ENCODE results near the gene KIAA1958.

DNA sequence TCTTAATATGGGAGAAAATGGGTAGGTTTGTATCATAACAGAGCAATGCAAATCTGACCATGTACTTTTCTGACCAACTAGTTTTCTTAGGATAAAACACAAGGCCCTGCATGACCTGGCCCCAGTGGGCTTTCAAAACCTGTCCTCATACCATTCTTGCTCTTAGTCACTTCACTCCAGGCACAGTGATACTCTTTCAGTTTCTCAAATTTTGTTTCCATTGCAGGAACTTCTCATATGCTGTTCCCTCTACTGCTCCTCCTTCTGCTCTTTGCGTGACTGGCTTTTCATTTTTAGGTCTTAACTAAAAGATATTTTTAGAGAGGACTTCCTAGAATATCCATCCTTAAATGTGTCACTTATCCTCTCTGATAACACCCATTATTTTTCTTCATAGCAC, 118.9 kb downstream of the KIAA1958 start:
- TF ChIP-seq POLR2A (IDR thresholded peaks at IDR 0.05; ENCODE audit: low read depth, low read length) (no peak), RCOR1 (IDR thresholded peaks at IDR 0.05; ENCODE audit: insufficient replicate concordance, low read length) (no peak)
- TF ChIP-seq, protein P1, sequence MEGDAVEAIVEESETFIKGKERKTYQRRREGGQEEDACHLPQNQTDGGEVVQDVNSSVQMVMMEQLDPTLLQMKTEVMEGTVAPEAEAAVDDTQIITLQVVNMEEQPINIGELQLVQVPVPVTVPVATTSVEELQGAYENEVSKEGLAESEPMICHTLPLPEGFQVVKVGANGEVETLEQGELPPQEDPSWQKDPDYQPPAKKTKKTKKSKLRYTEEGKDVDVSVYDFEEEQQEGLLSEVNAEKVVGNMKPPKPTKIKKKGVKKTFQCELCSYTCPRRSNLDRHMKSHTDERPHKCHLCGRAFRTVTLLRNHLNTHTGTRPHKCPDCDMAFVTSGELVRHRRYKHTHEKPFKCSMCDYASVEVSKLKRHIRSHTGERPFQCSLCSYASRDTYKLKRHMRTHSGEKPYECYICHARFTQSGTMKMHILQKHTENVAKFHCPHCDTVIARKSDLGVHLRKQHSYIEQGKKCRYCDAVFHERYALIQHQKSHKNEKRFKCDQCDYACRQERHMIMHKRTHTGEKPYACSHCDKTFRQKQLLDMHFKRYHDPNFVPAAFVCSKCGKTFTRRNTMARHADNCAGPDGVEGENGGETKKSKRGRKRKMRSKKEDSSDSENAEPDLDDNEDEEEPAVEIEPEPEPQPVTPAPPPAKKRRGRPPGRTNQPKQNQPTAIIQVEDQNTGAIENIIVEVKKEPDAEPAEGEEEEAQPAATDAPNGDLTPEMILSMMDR (conservative IDR thresholded peaks at IDR 0.05; ENCODE audit: low read depth, low read length): no peak
- TF ChIP-seq, protein P2, sequence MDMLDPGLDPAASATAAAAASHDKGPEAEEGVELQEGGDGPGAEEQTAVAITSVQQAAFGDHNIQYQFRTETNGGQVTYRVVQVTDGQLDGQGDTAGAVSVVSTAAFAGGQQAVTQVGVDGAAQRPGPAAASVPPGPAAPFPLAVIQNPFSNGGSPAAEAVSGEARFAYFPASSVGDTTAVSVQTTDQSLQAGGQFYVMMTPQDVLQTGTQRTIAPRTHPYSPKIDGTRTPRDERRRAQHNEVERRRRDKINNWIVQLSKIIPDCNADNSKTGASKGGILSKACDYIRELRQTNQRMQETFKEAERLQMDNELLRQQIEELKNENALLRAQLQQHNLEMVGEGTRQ (IDR thresholded peaks at IDR 0.05; ENCODE audit: low read depth, low read length): no peak
